HL-60 (cell line): ENCODE results near the gene FSD1L.
"Not testable (repeated sequence)": the region's sequence is repeated elsewhere in the genome, so short reads cannot be mapped to it uniquely, and the experiment has no call there.

Experiments
- DNase-seq, 2 experiments: peaks; one replicate each; pipeline ENCODE4 v3.0.0-alpha.2; 2010 to 2020; ENCODE audit warnings: low read depth in 1 of 2, low spot score in 1 of 2
- H3K27ac ChIP-seq: fragments of 250-450 bp; sonication (Bioruptor Pico); replicated peaks from 2 replicates; pipeline ENCODE4 v1.5.1; 2020; ENCODE audit warnings: mild to moderate bottlenecking, moderate library complexity
- H3K27me3 ChIP-seq: fragments of 250-450 bp; sonication (Bioruptor Pico); 2 replicates; pipeline ENCODE4 v1.5.1; 2021; ENCODE audit warnings: mild to moderate bottlenecking, moderate library complexity; ENCODE audit not compliant: insufficient read depth, poor library complexity, severe bottlenecking
- H3K4me3 ChIP-seq: replicated peaks from 2 replicates; pipeline ENCODE4 v1.5.1; 2011; ENCODE audit warnings: mild to moderate bottlenecking, control low read depth, low read length; ENCODE audit not compliant: insufficient read depth
- GABPA ChIP-seq: IDR thresholded peaks from 2 replicates; pipeline ENCODE4 v1.6.1; 2012; ENCODE audit warnings: low read depth
- POLR2AphosphoS5 ChIP-seq: IDR thresholded peaks from 2 replicates; pipeline ENCODE4 v1.6.1; 2012; ENCODE audit warnings: low read depth
- SPI1 ChIP-seq: IDR thresholded peaks from 2 replicates; pipeline ENCODE4 v1.6.1; 2012; ENCODE audit warnings: low read depth, mild to moderate bottlenecking, borderline replicate concordance
- TF ChIP-seq, protein P1 (sequence below): IDR thresholded peaks from one replicate; pipeline ENCODE4 v1.5.1; 2011; ENCODE audit warnings: low read length, control low read depth, inconsistent platforms; ENCODE audit not compliant: insufficient read depth
- TF ChIP-seq, protein P2 (sequence below): IDR thresholded peaks from 2 replicates; pipeline ENCODE4 v1.6.1; 2012; ENCODE audit warnings: low read depth; ENCODE audit not compliant: insufficient replicate concordance

The FSD1L gene

DNA sequence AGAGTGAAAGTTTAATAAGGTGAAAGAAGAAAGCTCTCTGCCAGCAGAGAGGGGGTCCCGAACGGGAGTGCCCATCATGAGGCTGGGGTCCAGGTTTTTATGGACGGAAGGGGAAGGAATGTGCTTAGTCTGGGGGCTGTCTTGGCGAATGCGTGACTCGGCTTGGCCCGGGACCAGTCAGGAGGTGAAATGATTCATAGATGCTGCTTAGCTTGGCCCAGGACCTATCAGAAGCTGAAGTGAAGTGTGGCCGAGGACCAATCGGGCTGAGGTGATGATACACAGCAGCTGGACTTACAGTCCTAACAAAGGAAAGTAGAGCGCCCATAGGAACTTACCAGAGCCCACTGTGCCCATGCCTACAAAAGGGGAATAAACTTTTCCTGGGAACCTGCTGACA lies 106.2 kb downstream of the FSD1L start:
- Histone ChIP-seq H3K27ac (no peak overlapping the region), H3K4me3 (no peak overlapping the region), H3K27me3 (no peaks in the 10 kb centered on the region)
- no peak for DNase-seq
- TF ChIP-seq, protein P1, sequence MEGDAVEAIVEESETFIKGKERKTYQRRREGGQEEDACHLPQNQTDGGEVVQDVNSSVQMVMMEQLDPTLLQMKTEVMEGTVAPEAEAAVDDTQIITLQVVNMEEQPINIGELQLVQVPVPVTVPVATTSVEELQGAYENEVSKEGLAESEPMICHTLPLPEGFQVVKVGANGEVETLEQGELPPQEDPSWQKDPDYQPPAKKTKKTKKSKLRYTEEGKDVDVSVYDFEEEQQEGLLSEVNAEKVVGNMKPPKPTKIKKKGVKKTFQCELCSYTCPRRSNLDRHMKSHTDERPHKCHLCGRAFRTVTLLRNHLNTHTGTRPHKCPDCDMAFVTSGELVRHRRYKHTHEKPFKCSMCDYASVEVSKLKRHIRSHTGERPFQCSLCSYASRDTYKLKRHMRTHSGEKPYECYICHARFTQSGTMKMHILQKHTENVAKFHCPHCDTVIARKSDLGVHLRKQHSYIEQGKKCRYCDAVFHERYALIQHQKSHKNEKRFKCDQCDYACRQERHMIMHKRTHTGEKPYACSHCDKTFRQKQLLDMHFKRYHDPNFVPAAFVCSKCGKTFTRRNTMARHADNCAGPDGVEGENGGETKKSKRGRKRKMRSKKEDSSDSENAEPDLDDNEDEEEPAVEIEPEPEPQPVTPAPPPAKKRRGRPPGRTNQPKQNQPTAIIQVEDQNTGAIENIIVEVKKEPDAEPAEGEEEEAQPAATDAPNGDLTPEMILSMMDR, result no peak
- TF ChIP-seq POLR2AphosphoS5 (no peak), GABPA (no peak), SPI1 (no peak)
- TF ChIP-seq, protein P2, sequence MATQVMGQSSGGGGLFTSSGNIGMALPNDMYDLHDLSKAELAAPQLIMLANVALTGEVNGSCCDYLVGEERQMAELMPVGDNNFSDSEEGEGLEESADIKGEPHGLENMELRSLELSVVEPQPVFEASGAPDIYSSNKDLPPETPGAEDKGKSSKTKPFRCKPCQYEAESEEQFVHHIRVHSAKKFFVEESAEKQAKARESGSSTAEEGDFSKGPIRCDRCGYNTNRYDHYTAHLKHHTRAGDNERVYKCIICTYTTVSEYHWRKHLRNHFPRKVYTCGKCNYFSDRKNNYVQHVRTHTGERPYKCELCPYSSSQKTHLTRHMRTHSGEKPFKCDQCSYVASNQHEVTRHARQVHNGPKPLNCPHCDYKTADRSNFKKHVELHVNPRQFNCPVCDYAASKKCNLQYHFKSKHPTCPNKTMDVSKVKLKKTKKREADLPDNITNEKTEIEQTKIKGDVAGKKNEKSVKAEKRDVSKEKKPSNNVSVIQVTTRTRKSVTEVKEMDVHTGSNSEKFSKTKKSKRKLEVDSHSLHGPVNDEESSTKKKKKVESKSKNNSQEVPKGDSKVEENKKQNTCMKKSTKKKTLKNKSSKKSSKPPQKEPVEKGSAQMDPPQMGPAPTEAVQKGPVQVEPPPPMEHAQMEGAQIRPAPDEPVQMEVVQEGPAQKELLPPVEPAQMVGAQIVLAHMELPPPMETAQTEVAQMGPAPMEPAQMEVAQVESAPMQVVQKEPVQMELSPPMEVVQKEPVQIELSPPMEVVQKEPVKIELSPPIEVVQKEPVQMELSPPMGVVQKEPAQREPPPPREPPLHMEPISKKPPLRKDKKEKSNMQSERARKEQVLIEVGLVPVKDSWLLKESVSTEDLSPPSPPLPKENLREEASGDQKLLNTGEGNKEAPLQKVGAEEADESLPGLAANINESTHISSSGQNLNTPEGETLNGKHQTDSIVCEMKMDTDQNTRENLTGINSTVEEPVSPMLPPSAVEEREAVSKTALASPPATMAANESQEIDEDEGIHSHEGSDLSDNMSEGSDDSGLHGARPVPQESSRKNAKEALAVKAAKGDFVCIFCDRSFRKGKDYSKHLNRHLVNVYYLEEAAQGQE, result no peak

DNA sequence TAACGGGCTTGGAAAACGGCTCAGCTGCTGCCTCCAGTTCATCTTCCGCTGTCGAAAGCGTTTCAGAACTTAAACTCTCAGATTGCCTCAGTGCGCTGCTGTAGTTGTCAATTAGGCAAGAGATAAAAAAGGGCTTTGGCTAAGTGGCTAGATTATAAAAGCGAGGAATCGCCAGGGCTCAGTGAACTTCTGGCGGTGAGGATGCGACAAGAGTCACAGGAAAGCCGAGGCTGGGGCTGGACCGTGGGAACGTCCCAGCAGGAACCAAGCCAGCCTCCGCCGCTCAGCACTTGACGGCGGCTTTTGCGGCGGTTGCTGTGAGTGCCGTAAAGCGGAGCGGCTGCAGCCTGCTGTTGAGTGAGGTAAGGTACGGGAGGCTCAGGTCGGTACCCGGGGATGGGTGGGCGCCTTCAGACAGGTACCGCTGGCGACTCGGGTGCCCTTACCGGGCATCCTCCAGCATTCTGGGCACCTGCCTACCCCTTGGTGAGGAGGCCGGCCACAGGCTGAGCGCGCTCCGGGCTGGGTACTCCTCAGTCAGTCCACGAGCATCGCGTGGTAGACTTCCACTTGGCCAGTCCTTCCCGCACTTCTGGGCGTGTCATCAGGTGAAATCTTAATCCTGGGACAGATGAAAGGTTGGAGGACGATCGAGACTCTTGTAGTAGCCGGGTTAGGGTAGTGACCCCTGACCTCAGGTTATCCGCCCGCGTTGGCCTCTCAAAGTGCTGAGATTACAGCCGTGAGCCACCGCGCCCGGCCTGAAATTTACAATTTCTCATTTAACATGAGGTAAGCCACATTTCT lies 110.2 kb downstream of the FSD1L start, which contains the start of gene FKTN:
TSS of gene FKTN (plus strand) at position 328 of the 807 bp plus-strand sequence. CDS start 16,902 bp downstream, outside the sequence.
- Histone ChIP-seq H3K27me3 (no peaks in the 10 kb centered on the region), H3K4me3 (peak within 1 kb of the TSS; percentile 98), H3K27ac (peak within 1 kb of the TSS; percentile 3; the same call in 1 of the 2 replicates)
- peak; percentile 81 to 88 for DNase-seq
- TF ChIP-seq, protein P1, result no peak
- TF ChIP-seq, protein P2, result peak; percentile 55
- no peak for TF ChIP-seq SPI1
- TF ChIP-seq POLR2AphosphoS5, result peak; percentile 71
- no peak for TF ChIP-seq GABPA

DNA sequence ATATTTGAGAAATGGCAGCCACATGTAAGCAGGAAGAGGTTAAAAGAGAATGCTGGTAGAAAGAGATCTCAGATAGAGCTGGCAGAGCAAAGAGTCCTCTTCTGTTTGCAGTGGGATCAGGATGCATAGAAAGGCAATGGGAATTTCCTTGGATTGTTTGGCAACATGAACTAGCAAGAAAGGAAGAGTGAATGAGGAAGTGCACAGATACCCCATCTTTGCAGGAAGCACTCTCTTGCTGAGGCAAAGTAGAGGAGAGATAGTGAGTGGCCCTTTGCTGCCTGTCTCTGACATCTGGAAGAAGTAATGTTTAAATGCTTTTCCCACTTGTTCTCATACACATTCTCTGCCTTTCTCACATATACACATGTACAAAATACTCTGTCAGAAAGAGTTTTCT lies 124.6 kb downstream of the FSD1L start:
- Histone ChIP-seq H3K27ac (no peak overlapping the region), H3K27me3 (no peaks in the 10 kb centered on the region), H3K4me3 (no peak overlapping the region)
- DNase-seq, result no peak
- peak; percentile 87 for TF ChIP-seq SPI1
- no peak for TF ChIP-seq GABPA

DNA sequence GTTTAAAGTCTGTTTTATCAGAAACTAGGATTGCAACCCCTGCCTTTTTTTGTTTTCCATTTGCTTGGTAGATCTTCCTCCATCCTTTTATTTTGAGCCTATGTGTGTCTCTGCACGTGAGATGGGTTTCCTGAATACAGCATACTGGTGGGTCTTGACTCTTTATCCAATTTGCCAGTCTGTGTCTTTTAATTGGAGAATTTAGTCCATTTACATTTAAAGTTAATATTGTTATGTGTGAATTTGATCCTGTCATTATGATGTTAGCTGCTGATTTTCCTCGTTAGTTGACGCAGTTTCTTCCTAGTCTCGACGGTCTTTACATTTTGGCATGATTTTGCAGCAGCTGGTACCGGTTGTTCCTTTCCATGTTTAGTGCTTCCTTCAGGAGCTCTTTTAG lies 132.1 kb downstream of the FSD1L start:
- DNase-seq, H3K27ac ChIP-seq, H3K4me3 ChIP-seq, H3K27me3 ChIP-seq: not testable (repeated sequence)

DNA sequence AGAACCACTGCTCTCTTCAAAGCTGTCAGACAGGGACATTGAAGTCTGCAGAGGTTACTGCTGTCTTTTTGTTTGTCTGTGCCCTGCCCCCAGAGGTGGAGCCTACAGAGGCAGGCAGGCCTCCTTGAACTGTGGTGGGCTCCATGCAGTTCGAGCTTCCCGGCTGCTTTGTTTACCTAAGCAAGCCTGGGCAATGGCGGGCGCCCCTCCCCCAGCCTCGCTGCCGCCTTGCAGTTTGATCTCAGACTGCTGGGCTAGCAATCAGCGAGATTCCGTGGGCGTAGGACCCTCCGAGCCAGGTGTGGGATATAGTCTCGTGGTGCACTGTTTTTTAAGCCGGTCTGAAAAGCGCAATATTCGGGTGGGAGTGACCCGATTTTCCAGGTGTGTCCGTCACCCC lies 133.7 kb downstream of the FSD1L start:
- H3K4me3 ChIP-seq, H3K27ac ChIP-seq, DNase-seq, H3K27me3 ChIP-seq: not testable (repeated sequence)
